NCI-H2107 treated with DMSO at 0.1 percent for 48 hours (cell line): ENCODE data around the gene RTN4.
"Not testable (repeated sequence)": the region's sequence is repeated elsewhere in the genome, so short reads cannot be mapped to it uniquely, and the experiment has no call there.

ENCODE experiments used
- DNase-seq: peaks from one replicate; lab custom pipeline; 2025; ENCODE audit not compliant: unreplicated experiment; lab: John Stamatoyannopoulos, UW

RTN4 gene

DNA sequence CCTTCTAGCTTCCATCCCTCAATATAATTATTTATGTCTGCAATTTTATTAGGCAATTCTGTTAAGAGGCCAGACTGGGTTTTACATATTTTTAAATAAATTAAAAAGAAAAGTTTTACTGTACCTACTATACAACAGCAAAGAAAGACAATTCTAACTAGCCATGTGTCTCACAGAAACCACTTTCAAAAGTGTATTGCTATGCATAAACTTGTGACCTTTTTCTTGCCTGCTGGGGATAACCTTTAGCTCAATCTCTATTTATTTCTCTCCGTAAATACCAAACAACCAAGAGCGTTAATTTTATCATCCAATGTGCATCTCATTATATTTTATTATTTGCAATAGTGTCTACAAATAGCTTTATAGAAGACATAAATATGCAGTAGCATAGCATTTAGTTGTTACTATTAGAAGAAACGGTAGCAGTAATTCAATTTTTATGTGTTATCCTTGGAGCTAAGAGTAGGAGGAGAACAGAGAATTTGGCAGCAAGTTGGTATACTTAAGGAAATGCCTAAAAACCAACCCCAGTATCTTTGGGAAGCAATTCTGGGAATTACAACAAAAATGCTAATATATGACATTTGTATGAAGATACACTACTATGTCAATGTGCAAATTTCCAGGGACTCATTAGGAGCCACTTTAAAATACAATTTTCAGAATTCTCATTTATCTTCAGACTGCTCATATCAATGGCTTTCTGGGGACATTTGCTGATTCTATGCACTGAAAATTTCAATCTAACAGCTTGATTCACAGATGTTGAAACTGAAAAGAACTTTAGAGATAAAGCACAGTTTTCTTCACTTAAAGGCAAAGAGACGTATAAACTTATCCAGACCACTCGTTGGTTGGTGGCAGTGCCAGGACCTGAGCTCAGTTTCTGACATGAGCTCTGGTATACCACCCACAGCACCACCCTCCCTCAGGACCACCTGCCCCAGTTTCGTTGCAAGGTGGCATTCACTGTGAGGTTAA is 23.0 kb upstream of the RTN4 start:
- no peak for DNase-seq

DNA sequence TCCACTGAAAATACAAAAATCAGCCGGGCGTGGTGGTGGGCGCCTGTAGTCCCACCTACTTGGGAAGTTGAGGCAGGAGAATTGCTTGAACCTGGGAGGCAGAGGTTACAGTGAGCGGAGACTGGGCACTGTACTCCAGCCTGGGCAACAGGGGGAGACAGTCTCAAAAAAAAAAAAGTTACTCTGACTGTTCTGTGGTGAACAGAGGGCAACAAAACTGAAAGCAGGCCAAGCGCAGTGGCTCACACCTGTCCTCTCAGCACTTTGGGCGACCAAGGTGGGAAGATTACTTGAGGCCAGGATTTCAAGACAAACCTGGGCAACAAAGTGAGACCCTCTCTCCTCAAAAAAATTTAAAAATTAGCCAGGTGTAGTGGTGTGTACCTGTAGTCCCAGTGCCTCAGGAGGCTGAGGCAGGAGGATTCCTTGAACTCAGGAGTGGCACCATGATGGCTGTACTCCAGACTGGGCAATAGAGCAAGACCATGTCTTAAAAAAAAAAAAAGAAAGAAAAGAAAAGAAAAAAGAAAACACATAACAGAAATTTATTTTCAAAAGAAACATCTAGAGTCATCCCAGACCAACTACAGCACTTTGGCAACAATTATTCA is 13.6 kb upstream of the RTN4 start:
- no peak for DNase-seq

DNA sequence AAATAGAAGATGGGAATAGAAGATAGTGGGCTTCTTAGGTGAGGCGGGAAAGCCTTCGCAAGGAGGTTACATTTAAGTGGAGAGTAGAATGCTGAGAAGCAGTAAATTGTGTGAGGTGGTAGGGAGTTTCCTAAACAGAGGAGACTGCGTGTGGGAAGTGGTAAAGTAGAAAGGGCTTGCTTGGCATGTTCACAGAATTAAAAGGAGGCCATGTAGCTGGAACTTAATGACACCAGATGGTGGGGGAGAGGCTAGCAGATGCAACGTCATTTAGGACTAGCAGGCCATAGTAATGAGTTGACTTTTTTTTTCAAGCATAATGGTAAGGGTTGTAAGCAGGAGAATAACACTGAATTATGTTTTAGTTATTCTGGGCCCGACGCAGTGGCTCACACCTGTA is 13.0 kb upstream of the RTN4 start:
- no peak for DNase-seq

DNA sequence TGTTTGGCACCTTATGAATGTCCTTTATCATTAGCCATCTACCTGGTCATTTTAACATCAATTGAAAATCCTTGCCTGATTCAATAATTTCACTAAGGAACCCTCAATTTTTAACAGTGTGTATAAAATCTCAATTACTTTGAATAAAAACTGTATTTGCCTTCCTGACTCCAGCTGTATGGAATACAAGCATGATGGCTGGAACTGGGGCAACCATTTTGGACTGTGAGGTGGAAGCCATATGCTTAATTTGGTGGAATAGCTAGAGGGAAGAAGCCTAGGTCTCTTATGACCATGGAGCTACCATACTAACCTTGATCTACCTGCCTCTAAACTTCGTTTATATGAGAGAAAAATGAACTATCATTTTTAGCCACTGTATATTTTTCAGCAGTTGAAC is 12.5 kb upstream of the RTN4 start:
- no peak for DNase-seq

DNA sequence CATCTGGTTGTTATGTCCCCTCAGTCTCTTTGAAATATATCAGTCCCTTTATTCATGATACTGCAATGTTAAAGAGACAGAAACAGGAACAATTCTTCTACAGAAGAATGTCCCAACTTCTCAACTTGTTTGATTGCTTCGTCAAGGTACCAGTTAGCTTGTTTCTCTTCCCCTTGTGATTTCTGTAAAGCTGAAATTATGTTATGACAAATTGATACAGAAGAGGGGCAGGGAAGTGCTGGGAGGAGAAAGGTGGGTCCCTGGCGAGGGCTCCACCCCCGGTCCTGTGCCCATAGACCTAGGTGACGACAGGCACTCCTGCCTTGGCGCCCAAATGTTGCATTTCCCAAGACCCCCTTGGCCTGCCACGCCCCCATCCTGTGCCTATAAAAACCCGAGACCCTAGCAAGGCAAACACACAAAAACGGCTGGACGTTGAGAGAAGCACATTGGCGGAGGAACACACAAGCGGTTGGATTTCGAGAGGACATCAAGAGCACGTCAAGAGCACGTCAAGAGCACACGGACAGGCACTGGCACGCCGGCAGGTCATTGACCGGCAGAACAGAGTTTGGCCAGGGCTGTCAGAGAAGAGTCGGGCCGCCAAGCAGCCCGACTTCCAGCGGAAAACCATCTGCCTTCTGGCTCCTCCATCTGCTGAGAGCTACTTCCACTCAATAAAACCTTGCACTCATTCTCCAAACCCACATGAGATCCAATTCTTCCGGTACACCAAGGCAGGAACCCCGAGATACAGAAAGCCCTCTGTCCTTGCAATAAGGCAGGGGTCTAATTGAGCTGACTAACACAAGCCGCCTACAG is 11.5 kb upstream of the RTN4 start:
- DNase-seq = no peak

DNA sequence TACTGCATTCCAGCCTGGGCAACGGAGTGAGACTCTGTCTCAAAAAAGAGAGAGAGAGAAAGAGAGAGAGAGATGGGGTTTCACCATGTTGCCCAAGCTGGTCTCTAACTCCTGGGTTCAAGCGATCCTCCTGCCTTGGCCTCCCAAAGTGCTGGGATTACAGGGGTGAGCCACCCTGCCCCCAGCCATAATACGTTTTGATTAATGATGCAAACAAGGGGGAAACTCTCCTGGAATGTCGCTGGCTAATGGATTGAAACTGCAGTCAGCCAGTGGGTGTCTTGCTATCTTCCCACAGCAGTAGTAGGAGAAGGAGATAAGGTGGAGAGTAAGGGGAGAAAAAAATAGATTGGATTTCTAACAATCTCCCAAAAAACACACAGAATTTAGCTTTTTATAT is 9.5 kb upstream of the RTN4 start:
- no peak for DNase-seq

DNA sequence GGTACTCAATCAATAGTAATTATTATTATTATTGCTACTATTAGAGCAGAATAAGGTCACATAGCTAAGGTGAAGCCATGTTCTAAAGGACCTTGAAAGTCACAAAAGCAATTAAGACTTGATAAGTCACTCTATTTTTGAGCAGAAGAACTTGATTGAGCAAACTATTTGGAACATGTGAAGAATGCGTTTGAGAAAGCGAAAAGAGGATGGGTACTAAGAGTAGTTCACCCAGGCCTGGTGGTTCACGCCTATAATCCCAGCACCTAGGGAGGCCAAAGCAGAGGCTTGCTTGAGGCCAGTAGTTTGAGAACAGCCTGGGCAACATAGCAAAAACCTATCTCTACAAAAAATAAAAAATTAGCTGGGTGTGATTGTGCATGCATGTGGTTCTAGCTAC is 7.2 kb upstream of the RTN4 start:
- DNase-seq = no peak

DNA sequence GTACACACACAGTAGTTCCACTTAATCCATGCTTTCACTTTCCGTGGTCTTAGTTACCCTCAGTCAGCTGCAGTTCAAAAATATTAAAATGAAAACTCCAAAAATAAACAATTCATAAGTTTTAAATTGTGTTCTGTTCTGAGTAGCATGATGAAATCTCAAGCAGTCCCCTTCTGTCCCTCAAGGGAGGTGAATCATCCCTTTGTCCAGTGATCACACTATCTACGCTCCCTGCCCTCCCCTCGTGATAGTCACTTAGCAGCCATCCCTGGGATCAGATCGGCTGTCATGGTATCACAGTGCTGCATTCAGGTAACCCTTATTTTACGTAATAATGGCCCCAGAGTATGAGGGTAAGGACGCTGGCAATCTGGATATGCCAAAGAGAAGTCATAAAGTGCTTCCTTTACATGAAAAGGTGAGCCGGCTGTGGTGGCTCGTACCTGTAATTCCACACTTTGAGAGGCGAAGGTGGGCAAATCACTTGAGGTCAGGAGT is 5.8 kb upstream of the RTN4 start:
- DNase-seq = no peak

DNA sequence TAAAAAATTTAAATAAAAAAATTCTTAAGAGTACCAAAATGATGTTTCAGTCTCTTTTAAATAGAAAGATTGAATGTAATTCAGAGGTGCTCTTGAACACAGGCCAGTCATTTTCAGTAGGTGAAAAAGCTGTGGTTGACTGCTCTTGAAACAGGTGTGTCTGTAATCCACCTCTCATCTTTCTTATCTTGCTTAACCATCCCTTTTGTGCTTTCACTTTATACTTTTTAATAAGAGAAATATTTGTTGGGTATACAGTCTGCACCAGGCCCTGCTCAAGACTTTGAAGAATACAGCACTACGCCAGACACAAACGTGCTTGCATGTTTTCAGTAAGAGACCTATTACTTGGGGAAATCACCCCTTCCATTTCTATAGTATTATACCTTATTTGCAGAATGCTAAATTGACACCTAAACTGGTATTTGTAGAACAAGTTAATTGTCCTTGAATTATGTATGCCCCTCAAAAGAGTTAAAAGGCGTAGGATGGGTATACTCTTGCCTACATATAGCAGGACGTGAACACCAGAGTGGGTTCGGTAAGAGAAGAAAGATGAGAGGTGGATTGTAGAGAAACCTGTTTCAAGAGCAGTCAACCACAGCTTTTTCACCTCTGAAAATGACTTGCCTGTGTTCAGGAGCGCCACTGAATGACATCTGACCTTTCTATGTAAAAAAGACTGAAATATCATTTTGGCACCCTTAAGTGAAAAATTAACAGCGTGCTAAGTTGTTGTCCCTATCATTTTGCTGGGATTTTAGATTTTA is 4.0 kb upstream of the RTN4 start:
- peak; percentile 33 for DNase-seq

DNA sequence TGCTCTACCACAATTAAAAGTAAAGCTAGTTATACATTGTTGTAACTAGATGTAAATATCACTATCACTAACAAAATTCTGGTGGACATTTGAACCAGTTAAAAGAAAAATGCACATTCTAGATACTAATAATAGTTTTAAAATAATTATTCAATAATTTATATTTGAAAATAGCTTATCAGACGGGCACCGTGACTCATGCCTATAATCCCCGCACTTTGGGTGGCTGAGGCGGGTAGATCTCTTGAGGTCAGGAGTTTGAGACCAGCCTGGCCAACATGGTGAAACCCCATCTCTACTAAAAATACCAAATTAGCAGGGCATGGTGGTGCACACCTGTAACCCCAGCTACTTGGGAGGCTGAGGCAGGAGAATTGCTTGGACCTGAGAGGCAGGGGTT is 3.0 kb upstream of the RTN4 start:
- not testable (repeated sequence) for DNase-seq

DNA sequence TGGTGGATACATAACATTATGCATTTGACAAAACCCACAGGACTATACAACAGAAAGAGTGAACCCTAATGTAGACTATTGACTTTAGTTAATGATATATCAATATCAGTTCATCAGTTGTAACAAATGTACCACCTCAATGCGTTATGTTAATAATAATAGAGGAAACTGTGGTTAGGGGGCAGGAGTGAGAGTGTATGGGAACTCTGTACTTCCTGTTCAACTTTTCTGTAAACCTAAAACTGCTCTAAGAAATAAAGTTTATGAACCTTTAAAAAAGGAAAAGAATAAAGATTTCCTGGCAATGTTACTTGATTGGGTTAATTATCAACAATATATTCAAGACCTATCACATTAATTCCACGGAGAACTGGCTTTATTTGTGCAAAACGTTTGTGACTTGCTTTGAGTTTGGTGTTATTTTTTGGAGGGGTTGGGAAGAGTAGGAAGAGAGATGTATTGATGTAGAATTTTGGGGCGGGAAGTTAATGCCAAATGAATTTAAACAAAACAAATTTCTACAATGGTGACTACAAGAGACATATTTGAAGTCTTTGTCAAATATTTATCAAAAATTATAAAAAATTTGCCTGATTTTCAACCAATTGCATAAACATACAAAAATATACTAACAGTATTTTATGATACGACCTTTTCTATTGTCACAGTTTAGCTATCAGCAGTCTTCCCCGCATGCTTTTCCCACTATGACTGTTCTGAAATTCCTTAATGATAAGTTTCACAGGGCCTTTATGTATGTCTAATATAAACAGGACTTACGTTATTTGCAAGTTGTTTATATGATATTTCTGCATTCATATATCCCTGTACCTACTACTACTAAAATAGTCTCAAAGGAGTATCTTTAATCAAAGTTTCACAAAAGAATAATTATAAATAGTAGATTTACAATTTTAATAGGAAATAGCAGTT is 2.1 kb upstream of the RTN4 start:
- no peak for DNase-seq

DNA sequence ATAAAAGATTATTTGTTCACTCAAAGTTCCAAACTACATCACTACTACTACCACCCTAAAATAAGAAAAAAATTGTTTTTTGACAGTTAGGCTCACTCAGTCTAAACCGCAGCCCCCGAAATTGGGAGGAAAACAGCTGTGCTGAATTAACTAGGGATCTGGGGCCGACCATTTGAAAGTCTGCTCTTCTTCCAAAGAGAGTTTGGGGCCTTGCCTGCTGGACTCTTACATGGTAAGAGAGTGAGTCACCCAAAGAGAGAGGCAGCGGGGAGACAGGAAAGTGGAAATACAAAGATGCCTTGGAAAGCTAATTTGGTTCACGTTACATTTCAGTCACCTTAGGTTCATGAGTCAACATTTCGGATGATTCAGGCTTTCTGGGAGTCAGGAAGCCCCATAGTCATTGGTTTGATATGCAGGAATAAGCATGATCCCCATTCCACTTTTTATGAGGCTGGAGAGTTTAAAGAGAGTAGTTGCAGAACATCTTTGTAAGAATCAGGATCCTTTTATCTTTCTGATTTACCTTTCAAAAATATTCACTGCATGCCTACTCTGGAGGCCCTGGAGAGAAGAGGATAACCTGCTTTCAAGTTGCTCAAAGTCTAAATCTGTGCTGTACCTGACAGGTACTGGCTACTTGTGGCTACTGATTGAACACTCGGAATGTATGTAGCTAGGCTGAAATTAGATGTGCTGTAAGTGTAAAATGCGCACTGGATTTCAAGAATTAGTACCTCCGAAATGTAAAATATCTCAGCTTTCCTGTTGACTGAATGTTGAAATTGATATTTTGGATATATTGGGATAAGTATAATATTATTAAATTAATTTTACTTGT is 995 bp upstream of the RTN4 start:
- peak; percentile 29 for DNase-seq

DNA sequence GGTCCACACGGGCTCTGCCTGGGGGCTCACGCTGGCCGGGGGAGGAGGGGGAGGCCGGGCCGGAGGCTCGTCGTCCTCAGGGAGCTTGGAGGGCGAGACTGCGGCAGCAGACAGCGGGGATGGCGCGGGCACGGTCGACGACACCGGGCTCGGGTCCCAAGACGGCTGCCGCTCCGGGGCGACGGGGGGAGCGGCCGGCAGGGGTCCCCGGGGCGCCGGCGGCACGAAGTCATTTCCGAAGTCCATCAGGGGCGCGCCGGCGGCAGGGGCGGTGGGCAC is 491 bp downstream of the RTN4 start:
- DNase-seq = no peak

DNA sequence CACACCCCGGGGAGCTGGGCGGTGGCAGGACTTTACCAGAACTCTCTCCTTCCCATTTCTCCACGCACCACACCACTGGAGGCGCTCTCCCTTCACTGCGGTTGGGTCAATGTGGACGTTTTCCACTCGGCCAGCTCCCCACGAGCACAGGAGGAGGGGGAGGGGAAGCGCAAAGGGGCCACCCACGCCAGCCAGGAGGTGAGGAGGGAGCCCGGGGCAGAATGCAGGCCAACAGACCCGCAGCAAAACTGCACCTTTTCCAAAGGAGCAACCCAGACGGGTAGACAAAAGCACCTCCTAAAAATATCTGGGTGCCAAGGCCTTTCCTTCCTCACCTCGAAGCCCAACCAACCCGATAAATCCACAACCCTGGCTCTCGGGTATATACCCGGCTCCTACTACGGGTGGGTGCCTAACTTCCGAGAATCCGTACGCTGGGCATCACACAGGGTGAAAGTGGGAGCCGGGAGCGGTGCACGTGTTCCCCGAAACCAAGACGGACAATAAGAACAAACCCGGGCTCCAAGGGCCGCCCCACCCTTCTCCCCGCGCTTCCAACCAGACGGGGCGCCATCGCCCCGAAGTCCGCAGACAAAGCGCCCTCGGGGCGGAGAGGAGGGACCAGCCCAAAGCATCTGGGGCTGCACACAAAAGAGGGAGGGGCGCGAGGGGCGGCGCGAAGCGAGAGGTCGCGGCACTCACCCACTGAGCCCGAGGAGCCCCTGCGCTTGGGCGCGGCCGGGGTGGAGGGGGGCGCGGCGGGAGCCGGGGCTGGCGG is 1.0 kb downstream of the RTN4 start:
- DNase-seq = peak; percentile 69

DNA sequence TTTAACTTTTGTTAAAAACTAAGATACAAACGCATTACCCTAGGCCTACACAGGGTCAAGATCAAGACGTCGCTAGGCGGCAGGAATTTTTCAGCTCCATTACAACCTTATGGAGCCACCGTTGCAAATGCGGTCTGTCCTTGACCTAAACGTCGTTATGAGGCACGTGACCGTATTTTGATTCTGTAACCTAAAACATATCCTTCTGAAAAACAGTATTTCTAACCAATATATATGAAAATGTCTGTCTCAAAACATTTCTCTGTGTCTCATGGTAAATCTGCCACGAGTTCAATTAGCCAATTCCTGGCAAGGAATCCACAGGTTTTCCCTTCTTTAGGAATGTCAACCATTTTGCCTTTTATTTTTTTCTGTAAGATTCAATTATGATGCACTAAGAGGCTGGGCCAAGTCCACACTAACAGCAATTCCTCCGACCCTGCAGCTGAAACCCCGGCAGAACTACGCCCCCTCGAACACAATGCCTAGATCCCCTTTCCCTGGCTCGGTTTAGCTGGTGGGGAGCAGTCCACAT is 1.7 kb downstream of the RTN4 start:
- DNase-seq = peak; percentile 25

DNA sequence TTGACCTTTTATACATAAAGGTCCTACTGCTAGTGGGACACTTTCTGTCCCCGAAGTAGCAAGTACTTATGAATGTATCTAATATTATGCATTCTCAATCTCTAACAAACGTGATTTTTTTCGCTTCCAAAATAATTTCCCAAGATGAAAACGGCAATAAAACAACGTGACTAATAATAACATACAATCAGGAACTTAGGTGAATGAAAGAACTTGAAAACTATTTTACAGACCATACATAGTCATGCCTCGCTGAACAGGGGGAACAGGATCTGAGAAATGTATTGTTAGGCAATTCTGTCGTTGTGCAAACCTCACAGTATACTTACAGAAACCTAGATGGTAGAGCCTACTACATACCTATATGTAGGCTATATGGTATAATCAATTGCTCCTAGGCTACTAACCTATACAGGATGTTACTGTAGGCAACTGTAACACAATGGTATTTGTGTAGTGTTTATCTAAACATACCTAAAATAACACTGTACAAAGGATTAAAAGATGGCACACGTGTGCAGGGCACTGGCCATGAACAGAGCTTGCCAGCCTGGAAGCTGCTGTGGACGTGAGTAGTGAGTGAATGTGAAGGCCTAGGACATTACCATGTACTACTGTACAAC is 2.5 kb downstream of the RTN4 start:
- no peak for DNase-seq

DNA sequence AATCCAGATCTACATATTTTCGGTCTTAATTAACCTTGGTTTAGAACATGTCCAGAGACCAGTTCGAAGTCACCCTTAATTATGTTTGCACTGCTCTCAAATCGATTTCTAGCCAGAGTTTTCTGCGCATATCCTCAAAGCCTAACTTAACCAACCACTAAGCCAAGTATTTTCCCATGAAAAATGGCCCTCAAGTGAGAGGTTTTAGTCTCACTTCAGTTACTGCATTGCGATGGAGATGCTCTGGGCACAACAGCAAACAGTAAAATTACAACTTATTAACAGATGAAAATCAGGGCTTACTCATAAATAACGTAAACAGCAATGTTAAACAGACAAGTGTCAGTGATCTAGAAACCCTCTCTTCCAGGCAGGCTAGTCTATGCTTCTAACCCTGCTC is 4.5 kb downstream of the RTN4 start:
- no peak for DNase-seq

DNA sequence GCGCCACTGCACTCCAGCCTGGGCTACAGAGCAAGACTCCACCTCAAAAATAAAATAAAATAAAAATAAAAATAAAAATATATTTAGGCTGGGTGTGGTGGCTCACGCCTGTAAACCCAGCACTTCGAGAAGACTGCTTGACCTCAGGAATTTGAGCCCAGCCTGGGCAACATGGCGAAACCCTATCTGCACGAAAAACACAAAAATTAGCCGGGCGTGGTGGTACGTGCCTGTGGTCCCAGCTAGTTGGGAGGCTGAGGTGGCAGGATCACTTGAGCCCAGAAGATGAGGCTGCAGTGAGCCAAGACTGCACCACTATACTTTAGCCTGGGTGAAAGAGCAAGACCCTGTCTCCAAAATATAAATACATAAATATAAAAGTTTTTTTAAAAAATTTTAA is 6.4 kb downstream of the RTN4 start:
- DNase-seq = no peak
